NCI-H2196 (cell line): Measurements from ENCODE around the gene ITGAE.
"Not testable (repeated sequence)": the region's sequence is repeated elsewhere in the genome, so short reads cannot be mapped to it uniquely, and the experiment has no call there.

Experiments
- DNase-seq: peaks from one replicate; lab custom pipeline; 2025; ENCODE audit not compliant: unreplicated experiment; lab: John Stamatoyannopoulos, UW

ITGAE gene

DNA sequence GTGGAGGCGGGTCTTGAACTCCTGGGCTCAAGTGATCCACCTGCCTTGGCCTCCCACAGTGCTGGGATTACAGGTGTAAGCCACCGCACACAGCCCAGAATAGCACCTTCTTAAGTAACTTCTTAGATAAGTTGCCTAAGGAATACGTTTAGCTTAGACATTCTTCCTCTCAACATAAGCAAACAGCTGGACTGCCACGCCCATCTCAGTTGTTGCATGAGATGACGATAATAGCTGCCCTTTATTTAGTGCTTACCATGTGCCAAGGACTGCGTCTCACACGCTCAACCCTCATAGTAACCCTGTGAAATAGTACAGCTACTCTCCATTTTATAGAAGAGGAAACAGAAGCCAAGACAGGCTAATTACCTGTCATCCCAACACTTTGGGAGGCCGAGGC is 65.5 kb downstream of the ITGAE start:
- DNase-seq = no peak

DNA sequence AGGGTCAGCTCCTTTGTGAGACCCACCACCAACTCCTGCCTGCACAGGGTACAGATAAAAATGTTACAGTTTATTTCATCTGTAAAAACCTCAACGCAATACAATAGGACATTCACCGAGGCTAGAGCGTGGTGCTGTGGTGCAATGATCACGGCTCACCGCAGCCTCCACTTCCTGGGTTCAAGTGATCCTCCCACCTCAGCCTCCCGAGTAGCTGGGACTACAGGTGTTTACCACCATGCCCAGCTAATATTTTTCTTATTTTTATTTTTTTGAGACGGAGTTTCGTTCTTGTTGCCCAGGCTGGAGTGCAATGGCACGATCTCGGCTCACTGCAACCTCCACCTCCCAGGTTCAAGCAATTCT is 66.1 kb downstream of the ITGAE start:
- not testable (repeated sequence) for DNase-seq

DNA sequence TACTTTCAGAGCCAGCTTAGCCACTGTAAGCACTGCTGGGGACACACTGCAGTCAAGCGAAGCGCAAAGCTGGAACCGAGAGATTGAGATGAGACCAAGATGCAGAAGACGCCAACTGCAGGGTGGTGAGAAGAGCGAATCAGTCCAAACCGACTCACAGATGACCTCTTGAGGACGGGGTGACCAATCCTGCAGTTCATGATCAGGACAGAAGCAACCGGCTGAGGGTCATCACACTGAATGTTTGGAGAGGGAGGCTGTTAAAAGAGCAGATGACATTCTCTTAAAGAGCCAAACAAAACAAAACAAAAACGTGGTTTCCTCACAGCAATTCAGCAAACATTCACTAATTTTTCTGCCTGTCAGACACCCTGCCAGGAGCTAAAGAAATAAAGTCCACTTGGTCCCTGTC is 68.8 kb downstream of the ITGAE start:
- no peak for DNase-seq

DNA sequence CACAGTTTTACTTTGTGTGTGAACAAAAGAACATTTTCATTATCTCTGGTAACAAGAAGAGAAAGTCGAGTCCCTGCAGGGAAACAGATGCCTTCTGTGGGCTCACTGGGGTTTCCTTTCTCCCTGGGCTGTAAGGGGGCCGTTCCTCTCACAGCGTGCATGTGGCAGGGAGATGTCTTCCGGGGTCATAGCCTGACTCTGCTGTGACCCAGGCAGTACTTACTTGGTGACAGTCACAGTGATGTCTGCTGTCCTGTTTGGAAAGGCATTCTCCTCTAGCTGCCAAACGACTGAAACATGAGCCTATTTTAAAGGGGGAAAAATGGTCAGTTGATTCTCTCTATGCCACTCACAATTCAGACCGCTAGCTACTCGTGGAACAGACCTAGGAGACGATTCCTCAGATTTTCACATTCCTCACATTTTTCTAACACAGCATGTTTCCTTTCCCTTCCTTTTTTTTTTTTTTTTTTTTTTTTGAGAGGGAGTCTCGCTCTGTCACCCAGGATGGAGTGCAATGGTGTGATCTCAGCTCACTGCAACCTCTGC is 70.0 kb downstream of the ITGAE start:
- no peak for DNase-seq

DNA sequence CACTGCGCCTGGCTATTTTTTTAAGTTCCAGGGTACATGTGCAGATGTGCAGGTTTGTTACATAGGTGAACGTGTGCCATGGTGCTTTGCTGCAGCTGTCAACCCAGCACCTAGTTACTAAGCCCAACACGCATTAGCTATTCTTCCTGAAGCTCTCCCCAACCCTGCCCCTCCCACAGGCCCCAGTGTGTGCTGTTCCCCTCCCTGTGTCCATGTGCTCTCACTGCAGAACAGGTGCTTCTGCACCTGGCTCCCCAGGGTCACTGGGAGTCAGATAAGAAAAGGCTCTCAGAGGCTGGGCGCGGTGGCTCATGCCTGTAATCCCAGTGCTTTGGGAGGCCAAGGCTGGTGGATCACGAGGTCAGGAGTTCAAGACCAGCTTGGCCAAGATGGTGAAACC is 71.1 kb downstream of the ITGAE start:
- DNase-seq = peak; percentile 2

DNA sequence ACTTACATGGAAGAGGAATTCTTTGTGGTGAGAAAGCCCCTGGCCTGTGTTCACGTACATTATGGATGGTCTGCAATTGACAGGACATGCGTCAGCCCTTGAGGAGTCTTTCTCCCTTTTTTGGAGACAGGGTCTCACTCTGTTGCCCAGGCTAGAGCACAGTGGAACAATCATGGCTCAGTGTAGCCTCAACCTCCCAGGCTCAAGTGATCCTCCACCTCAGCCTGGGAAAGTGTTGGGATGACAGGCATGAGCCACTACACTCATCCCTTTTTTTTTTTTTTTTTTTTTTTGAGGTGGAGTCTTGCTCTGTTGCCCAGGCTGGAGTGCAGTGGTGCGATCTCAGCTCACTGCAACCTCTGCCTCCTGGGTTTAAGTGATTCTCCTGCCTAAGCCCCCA is 72.9 kb downstream of the ITGAE start:
- not testable (repeated sequence) for DNase-seq

DNA sequence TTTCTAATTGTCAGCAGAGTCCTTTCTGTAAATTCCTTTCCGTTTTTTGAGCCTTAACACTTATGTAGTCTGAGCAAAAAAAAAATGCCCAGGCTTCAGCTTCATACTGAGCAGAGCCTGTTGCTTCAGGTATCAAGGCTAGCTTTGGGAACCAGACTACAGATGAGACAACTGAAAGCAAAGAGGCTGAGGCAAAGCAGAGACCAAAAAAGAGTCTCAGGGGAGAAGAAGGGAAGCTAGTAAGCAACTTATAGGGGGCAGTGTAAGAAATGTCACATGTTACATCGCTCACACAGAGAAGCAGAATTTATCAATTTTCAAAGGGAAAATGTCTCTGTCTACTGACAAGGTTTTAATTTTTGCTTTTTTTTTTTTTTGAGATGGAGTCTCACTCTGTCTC is 73.9 kb downstream of the ITGAE start:
- no peak for DNase-seq

DNA sequence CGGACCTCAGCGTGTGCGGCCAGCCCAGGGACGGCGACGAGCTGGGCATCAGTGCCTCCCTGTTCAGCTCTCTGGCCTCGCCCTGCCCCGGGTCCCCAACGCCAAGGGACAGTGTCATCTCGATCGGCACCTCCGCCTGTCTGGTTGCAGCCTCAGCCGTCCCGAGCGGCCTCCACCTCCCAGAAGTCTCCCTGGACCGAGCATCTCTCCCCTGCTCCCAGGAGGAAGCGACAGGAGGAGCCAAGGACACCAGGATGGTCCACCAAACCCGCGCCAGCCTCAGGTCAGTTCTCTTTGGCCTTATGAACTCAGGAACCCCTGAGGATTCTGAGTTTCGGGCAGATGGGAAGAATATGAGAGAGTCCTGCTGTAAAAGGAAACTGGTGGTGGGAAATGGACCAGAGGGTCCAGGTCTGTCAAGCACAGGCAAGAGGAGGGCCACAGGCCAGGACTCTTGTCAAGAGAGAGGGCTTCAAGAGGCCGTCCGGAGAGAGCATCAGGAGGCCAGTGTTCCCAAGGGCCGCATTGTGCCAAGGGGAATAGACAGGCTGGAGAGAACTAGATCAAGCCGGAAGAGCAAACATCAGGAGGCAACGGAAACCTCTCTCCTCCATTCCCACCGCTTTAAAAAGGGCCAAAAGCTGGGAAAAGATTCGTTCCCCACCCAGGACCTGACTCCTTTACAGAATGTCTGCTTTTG is 76.5 kb downstream of the ITGAE start:
- DNase-seq = no peak

DNA sequence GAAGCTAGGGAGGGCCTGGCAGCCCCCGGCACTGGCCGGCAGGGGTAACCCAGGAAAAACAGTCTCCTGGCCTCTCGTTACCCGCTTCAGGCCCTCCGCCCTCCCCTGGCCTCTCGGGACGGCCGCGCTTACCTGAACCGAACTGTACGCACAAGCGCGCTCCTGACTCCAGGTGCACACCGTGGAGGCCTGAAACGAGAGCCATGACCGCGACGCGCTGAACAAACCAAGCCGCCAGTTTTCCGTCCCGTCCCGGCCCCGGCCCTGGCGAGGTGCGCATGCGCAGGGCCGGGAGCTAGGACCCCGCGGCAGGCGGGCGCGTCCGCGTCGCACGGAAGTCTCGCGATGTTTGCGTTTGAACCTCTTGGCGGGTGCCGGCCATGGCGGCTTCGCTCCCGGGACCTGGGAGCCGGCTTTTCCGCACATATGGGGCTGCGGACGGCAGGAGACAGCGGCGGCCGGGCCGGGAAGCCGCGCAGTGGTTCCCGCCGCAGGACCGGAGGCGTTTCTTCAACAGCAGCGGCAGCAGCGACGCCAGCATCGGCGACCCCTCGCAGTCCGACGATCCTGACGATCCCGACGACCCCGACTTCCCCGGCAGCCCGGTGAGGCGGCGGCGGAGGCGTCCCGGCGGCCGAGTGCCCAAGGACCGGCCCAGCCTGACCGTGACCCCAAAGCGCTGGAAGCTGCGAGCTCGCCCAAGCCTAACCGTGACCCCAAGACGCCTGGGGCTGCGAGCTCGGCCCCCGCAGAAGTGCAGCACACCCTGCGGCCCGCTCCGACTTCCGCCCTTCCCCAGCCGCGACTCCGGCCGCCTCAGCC is 77.2 kb downstream of the ITGAE start, which contains the start of gene HASPIN:
HASPIN (plus strand) TSS at position 348 of the 822 bp plus-strand sequence; CDS start at position 381, 33 bp downstream.
- peak; percentile 90 for DNase-seq

DNA sequence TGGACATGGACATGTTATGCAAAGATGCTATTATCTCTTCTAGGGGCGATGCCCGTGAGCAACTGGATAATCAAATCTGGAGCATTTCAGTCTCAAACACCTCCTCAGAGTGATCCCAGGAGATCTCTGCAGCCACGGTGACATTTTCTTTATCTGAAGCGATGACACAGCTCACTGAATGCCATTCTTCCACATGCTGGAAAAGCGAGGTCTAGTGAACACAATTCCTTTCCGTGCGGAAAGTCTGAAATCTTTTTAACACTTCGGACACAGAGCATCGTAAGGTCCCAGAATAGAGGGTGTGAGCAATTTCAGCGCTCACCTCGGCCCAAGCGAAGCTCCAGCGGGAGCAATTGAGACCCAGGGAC is 77.8 kb downstream of the ITGAE start:
- DNase-seq = no peak

DNA sequence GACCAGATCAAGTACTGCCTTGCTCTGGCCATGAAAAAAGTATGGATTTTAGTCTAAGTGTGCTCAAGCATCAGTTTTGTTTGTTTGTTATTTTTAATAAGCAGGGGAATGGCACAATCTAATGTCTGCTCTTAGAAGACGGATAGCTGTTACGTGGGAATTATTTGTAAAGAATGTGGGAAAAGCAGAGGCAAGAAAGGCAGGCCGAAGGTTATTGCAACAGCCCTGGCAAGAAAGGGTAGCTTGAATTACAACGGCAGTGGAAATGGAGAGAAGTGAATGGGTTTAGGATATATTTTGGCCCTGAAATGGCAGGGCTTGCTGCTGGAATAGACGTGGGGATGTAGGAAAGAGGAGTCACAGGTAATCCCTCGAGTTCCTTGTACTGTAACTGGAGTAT is 78.3 kb downstream of the ITGAE start:
- DNase-seq = no peak

DNA sequence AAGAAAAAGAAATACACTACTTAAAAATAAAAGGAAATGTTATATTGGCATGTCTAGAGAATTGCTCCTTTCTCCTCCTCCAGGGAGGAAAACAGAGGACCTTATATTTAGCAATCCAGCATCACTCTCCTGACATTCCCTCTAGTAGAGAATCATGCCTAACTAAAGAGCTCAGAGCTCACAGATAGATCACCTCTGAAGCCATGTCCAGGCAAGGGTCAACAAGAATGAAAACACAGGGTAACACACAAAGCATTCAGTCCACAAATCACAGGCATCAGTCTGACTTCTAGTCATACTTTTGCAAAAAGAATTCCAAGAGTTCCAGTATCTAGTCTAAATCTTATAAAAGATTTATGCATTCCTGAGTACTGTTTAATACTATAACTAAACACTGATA is 81.7 kb downstream of the ITGAE start:
- no peak for DNase-seq

DNA sequence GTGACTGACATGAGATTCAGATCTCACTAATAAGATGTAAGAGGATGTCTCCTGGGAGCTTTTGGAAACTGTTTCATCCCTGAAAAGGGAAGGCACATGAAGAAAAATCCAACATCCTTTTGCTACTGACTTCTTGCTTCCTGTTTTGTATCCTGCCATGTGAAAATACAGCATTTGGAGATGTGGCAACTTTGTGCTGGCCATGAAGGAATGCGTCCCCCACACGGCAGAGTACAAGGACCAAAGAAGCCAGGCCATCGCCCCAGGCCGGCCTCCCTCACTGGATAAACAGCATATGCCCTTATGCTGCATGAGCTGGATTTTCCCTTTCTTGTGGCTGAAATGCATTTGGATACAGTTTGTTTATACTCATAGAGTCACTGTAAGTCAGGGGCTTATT is 82.8 kb downstream of the ITGAE start:
- DNase-seq = no peak

DNA sequence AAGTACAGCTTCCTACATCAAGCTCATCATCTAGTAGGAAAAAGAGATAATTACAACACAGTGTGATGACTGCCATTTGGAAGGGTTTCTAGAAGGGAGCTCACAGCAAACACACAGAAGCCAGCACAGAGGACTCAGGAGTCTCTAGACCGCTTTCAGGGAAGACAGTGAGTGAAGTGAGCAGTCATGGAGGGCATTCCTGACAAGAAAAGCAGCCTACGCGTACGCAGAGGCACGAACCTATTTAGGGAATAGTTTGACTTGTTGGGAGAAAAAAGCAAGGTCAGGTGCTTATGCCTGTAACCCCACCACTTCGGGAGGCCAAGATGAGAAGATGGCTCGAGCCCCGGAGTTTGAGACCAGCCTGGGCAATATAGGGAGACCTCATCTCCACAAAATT is 85.7 kb downstream of the ITGAE start:
- no peak for DNase-seq

DNA sequence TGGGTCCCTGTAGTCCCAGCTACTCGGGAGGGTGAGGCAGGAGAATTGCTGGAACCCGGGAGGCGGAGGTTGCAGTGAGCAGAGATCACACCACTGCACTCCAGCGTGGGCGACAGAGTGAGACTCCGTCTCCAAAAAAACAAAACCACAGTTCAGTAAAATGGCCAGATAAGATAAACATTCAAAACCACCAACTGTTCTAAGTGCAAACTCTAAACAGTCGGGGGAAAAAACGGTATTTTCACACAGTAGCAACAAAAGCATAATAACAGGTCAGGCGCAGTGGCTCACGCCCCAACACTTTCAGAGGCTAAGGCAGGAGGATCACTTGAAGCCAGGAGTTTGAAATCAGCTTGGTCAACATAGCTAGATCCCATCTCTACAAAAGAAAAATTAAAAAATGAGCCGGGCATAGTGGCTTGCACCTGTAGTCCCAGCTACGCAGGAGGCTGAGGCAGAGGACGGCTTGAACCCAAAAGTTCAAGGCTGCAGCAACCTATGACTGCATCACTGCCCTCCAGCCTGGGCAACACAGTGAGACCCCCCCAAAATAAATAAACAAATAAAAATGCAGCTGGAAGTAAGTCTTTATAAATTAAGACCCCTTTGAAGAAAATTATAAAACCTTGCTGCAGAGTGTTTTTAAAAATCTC is 88.1 kb downstream of the ITGAE start:
- DNase-seq = no peak

DNA sequence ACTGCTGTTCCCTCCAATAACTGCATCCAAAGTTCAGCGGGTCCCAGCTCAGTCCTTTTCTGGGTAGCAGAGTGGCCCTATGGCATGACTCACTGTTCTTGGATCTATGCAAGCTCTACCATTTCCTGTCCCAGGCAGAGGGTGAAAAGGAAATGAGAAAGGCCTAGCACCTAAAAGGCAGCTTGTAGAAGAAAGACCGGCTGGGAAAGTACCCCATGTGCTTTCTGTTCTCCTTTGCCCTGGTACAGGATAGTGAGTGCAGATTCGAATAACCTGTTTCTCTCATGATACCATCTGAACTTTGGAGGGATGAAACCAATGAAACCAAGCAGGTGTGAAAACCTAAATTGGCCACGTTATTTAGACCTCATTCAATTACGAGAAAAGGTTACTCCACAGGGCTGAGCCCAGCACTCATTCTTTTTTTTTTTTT is 90.0 kb downstream of the ITGAE start:
- no peak for DNase-seq

DNA sequence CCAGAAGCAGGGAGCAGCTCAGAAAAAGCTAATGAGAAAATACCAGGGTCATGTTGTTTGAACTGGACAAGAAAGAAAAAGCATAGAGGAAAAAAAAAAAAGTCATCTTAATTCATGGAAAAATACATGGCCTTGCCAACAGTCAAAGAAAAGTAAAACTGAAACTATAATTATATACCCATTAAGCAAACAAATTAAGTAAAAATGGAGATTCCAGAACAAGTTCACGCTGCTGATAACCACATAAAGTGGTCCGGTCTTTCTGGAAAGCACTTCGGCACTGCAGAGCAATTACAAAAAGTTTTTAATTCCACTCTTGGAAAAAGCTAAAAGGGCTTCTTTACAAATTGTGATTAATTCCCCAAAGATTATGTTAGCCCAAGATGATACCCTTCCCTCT is 92.6 kb downstream of the ITGAE start:
- DNase-seq = no peak

DNA sequence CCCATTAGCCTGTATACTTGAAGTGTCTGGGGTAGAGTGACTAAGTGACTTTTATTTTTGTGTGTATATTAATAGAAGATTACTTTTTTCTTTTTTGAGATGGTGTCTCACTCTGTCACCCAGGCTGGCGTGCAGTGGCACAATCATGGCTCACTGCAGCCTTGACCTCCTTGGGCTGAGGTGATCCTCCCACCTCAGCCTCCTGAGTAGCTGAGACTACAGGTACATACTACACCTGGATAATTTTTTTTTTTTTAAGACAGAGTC is 95.3 kb downstream of the ITGAE start:
- DNase-seq = not testable (repeated sequence)

DNA sequence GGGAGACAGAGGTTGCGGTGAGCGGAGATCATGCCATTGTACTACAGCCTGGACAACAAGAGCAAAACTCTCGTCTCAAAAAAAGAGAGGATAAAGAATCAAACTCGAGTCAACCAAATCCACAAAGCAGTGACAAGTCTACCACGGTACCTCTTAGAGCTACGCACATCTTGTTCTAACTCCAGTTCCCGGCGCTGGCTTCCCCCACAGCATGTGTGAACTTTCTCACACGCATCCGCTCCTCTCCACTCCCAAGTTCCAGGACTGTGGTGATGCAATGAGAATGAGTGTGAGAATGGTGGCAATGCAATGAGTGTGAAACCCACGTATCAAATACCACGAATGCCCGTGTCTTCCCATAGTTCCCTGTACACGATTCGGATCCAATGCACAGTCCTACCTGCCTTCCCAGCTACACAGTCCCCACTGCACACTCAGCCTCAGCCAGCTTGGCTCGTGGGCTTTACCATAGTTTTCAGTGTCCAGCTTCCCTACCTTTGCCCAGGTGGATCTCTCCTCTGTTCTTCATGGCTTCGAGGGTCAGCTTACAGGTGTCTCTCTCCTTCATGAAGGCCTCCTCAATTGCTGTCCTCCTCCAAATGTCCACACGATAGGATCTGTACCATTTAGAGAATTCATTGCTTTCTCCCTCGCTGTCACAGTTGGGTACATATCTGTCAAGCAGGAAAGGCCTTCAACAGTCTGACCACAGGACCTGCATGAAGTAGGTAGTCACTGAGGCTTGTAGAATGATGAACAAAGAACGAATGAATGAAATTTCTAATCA is 95.9 kb downstream of the ITGAE start:
- DNase-seq = no peak

DNA sequence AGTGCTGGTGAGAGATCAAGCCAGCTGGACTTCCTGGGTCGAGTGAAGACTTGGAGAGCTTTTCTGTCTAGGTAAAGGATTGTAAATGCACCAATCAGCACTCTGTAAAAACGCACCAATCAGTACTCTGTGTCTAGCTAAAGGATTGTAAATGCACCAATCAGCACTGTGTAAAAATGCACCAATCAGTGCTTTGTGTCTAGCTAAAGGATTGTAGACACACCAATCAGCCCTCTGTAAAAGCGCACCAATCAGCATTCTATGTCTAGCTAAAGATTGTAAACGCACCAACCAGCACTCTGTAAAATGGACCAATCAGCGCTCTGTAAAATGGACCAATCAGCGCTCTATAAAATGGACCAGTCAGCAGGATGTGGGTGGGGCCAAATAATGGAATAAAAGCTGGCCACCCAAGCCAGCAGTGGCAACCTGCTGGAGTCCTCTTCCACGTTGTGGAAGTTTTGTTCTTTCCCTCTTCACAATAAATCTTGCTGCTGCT is 98.9 kb downstream of the ITGAE start:
- not testable (repeated sequence) for DNase-seq

DNA sequence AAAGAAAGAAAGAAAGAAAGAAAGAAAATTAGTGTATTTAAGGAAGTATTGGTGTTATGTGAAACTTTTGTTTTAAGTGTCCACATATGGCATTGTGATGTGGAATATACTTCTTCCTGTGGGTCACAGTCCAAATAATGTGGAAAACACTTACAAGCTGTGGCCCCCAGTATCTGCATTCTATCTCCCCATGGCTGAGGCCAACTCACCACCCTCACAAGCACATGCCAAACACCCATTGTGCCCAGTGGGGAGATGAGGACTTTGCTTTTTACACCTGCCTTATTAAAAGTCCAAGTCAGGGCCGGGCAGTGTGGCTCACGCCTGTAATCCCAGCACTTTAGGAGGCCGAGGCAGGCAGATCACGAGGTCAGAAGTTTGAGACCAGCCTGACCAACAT is 101.0 kb downstream of the ITGAE start:
- no peak for DNase-seq
